GM13976 (cell line): ENCODE results near the gene EEF1E1.
"Not testable (repeated sequence)": the region's sequence is repeated elsewhere in the genome, so short reads cannot be mapped to it uniquely, and the experiment has no call there.

ENCODE experiments used
- DNase-seq: peaks from one replicate; pipeline ENCODE4 v3.0.0; 2012; ENCODE audit warnings: low spot score
- in situ Hi-C: fragments of 300-500 bp; cut with MboI; formaldehyde crosslinking; loops from one replicate; pipeline ENCODE4 v1.12.0; 2022; ENCODE audit warnings: low sequenced_read_pairs, mixed read lengths, inconsistent platforms; ENCODE audit not compliant: unreplicated experiment
- TF ChIP-seq, protein P1 (sequence below): IDR thresholded peaks from 2 replicates; pipeline ENCODE4 v1.5.1; 2012; ENCODE audit warnings: borderline replicate concordance, mild to moderate bottlenecking; ENCODE audit not compliant: insufficient read depth; ENCODE audit errors: extremely low read depth, missing control alignments, control extremely low read depth

The EEF1E1 gene

DNA sequence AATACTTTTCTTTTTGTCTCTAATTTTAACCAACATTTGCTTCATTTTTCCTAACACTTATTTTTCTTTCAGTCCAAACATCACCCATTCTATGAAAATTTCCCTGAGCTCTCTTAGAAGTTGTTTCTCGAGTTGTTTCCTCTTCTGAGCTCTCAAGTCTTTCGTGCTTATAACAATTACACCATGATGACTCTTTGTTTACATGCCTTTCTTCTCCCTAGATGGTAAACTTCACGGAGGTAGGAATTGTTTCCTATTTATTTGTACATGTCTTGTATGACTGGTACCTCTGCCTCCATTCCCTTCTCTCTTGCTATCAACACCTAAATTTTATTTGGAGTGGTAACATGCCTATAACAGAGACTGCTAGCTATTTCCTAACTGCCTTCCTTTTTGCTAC lies 44.6 kb downstream of the EEF1E1 start:
- in situ Hi-C loops, result no loop called here
- no peak for DNase-seq
- TF ChIP-seq, protein P1, sequence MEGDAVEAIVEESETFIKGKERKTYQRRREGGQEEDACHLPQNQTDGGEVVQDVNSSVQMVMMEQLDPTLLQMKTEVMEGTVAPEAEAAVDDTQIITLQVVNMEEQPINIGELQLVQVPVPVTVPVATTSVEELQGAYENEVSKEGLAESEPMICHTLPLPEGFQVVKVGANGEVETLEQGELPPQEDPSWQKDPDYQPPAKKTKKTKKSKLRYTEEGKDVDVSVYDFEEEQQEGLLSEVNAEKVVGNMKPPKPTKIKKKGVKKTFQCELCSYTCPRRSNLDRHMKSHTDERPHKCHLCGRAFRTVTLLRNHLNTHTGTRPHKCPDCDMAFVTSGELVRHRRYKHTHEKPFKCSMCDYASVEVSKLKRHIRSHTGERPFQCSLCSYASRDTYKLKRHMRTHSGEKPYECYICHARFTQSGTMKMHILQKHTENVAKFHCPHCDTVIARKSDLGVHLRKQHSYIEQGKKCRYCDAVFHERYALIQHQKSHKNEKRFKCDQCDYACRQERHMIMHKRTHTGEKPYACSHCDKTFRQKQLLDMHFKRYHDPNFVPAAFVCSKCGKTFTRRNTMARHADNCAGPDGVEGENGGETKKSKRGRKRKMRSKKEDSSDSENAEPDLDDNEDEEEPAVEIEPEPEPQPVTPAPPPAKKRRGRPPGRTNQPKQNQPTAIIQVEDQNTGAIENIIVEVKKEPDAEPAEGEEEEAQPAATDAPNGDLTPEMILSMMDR, result no peak

DNA sequence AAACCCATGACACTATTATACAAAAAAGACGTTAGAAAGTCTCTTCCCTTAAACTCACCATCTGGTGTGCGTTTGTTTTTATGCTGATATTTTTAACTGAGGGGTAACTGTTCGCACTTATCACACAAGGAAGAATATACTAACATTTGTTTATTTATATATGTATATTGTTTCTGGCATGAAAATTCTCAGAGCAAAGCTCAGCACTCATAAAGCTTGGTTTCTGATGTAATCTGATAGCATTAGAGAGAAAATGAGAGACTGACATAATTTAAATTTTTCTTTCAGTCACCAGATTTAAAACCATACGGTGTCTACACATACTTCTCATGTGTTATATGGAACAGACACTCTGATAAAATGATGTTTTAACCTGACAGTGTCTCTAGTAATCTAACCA lies 45.1 kb downstream of the EEF1E1 start:
- TF ChIP-seq, protein P1, result no peak
- no peak for DNase-seq
- in situ Hi-C loops, result no loop called here

DNA sequence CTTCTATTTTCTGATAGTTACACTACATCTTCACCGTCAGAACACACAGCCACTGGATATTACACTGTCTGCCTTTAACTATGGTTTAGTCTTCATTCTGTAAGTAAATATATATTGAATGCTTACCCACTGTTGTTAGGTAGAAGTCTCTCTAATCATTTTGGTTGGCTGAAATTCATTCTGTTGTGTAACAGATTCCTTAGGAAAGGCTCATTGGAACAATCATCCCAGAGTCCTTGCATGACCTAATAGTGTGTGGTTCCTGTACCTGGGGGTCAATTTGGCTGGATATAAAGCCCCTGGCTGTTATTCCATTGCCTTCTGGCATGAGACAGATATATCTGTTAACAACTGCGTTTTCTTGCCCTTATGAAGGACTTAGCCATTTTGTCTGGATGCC lies 48.1 kb downstream of the EEF1E1 start:
- in situ Hi-C loops, result no loop called here
- TF ChIP-seq, protein P1, result no peak
- DNase-seq, result no peak

DNA sequence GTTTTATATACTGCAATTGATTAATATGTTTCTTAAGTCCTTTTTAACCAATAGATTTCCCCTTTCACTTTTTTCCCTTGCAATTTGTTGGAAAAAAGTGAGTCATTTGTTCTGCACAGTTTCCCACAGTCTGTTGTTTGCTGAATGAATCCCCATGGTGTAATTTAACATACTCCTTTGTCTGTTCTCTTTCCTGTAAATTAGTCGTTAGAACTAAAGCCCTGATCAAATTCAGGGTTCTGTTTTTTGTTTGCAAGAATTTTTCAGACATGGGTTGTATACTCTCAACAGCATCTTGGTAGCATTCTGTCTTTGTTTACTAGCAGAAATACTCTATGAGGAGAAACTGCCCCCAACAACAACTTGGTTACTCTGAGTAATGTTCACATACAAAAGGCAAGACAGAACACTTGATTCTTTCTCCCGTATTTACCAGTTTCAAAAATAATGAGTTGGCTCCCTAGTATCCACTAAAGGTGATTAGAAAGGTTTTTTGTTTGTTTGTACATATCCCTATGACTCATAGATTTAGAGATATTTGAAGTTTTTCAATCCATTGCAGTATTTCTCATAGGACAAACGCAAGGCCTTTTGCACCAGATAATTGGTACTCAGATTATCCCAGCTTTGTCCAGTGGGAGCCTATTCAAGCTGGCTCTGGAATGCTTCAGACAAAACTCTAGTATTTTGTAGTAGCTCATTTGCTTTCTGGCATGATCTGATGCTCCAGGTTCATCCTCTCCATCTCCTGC lies 54.6 kb downstream of the EEF1E1 start:
- TF ChIP-seq, protein P1, result no peak
- DNase-seq, result no peak
- in situ Hi-C loops, result no loop called here

DNA sequence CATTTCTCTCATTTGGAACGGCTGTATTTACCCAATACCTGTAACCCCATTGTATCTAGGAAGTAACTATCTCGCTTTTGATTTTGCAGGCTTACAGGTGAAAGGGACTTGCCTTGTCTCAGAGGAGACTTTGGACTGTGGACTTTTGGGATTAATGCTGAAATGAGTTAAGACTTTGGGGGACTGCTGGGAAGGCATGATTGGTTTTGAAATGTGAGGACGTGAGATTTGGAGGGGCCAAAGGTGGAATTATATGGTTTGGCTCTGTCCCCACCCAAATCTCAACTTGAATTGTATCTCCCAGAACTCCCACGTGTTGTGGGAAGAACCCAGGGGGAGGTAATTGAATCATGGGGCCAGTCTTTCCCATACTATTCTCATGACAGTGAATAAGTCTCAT lies 56.6 kb downstream of the EEF1E1 start:
- DNase-seq, in situ Hi-C loops: not testable (repeated sequence)

DNA sequence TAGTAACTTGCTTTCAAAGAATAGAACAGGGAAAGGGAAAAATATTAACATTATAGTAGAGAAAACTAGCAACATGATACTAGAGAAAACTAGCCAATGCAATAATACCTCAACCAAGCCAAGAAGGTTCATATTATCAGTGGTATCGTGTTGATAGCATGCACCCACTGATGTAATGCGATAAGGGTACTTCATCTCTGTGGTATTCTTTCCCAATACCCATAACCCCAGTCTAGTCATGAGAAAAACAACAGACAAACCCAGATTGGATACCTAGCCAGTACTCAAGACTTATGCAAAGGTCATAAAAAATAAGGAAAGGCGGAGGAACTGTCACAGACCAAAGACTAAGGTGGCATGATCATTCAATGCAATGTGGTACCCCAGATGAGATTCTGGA lies 59.1 kb downstream of the EEF1E1 start:
- TF ChIP-seq, protein P1, result no peak
- no peak for DNase-seq
- in situ Hi-C loops, result no loop called here

DNA sequence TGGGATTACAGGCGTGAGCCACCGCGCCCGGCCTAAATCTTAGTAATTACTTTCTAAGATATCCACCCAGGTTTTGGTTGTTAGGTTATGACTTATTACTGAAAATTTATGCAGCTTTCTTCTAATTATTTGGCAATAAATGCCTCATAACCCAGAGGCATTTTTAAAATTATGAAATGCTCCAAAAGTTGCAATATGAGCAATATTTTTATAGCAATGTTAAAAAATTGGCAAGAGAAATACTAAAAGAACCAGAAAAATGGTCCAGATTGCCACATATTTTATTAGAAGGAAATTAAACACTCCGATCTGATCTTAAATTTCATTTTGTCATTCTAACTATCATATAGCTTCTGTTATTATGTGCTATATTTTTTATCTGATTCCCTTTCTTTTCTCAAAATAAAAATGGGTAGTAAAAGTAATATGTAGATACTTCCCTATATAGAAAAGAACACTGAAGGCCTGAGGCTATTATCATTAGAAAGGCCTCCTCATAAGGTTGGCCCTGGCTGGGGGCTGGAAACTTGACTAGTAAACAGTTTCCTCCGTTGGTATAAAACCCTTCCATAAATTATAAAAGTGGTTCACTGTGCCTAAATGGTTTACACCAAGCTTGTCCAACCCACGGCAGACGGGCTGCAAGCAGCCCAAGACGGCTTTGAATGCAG lies 60.3 kb downstream of the EEF1E1 start:
- in situ Hi-C loops, result no loop called here
- TF ChIP-seq, protein P1, result no peak
- no peak for DNase-seq

DNA sequence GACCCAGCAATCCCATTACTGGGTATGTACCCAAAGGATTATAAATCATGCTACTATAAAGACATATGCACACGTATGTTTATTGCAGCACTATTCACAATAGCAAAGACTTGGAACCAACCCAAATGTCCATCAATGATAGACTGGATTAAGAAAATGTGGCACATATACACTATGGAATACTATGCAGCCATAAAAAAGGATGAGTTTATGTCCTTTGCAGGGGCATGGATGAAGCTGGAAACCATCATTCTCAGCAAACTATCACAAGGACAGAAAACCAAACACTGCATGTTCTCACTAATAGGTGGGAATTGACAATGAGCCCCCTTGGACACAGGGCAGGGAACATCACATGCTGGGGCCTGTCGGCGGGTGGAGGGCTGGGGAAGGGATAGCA lies 68.2 kb downstream of the EEF1E1 start:
- in situ Hi-C loops, DNase-seq: not testable (repeated sequence)
